Spleen (tissue), 11 donors: ENCODE results near the gene PTBP3. TPM values are rescaled to one million over a fixed set of nuclear protein-coding genes. Genes with fewer than 3 reads are reported as not detected.

Experiments used
- DNase-seq: peaks from one replicate; pipeline ENCODE4 v3.0.0-alpha.2; 2020
- H3K27ac ChIP-seq, 8 donors: fragments of 200-600 bp; sonication (generic) in 7 of 8; 1 replicate in 4 of 8; 2 replicates in 4 of 8; pipeline versions ENCODE4 v1.5.0 to v1.8.0; 2016 to 2021; ENCODE audit warnings: inconsistent platforms in 4 of 8, mild to moderate bottlenecking in 4 of 8, moderate library complexity in 1 of 8
- H3K27me3 ChIP-seq, 7 donors: fragments of 200-600 bp; sonication (generic) in 6 of 7; replicated peaks in 1 of 7; 1 replicate in 4 of 7; 2 replicates in 3 of 7; pipeline versions ENCODE4 v1.5.0 to v1.8.0; 2016 to 2021; ENCODE audit warnings: inconsistent platforms in 3 of 7, mild to moderate bottlenecking in 1 of 7
- H3K36me3 ChIP-seq, 6 donors: fragments of 200-600 bp; sonication (generic) in 5 of 6; 1 replicate in 4 of 6; 2 replicates in 2 of 6; pipeline versions ENCODE4 v1.5.0 to v1.8.0; 2016 to 2021; ENCODE audit warnings: inconsistent platforms in 2 of 6
- H3K4me1 ChIP-seq, 6 donors: fragments of 200-600 bp; sonication (generic) in 5 of 6; 1 replicate in 3 of 6; 2 replicates in 3 of 6; pipeline versions ENCODE4 v1.5.0 to v1.8.0; 2016 to 2021; ENCODE audit warnings: inconsistent platforms in 3 of 6
- H3K4me3 ChIP-seq, 8 donors: fragments of 200-600 bp; sonication (generic) in 7 of 8; 1 replicate in 4 of 8; 2 replicates in 4 of 8; pipeline versions ENCODE4 v1.5.0 to v1.8.0; 2016 to 2021; ENCODE audit warnings: inconsistent platforms in 4 of 8, mild to moderate bottlenecking in 4 of 8, moderate library complexity in 2 of 8
- H3K9me3 ChIP-seq, 8 donors: fragments of 200-600 bp; sonication (generic) in 7 of 8; 1 replicate in 4 of 8; 2 replicates in 4 of 8; pipeline versions ENCODE4 v1.5.0 to v1.8.0; 2016 to 2021; ENCODE audit warnings: inconsistent platforms in 4 of 8
- CTCF ChIP-seq, 11 experiments: fragments of 200-600 bp in 7 of 11; fragments of 450-650 bp in 4 of 11; sonication (generic) in 4 of 11; IDR thresholded peaks in 8 of 11; conservative IDR thresholded peaks in 3 of 11; 1 replicate in 7 of 11; 2 replicates in 4 of 11; pipeline versions ENCODE4 v1.4.0 to v1.8.0; 2016 to 2021; ENCODE audit warnings: antibody characterized with exemption in 11 of 11, inconsistent platforms in 4 of 11, mild to moderate bottlenecking in 1 of 11
- POLR2A ChIP-seq, 3 donors: fragments of 450-650 bp; IDR thresholded peaks; one replicate each; pipeline ENCODE4 v1.5.1; 2017; ENCODE audit warnings: antibody characterized with exemption in 3 of 3, mild to moderate bottlenecking in 1 of 3
- POLR2AphosphoS5 ChIP-seq, 3 donors: sonication (generic); formaldehyde crosslinking; IDR thresholded peaks; one replicate each; pipeline ENCODE4 v1.5.1; 2017; ENCODE audit warnings: antibody characterized with exemption in 3 of 3
- WGBS, 5 donors: extraction: QIAGEN DNeasy Blood & Tissue Kit in 3 of 5; methylation state at CpG; one replicate each; pipeline versions ENCODE4 v1.1.5 to v1.1.7; 2013 to 2018; 5-methylcytosine and 5-hydroxymethylcytosine counted together
- intact Hi-C: fragments of 100-400 bp; cut with DNase I; formaldehyde crosslinking; loops from one replicate; pipeline ENCODE4 v1.15.0; 2023; ENCODE audit warnings: low total_unique reads
- polyA plus RNA-seq, 3 donors: library from polyadenylated mRNA; stranded (reverse); fragments of 200-250 nt; gene quantifications; one replicate each; pipeline ENCODE4 v1.2.1, GENCODE V29; 2013
- total RNA-seq, 7 donors: library from RNA; depleted of rRNA in 3 of 7; stranded (reverse); fragments of >200 nt in 3 of 7; fragmentation: NEBNext Ultra II Directional in 4 of 7; extraction: Animal tissue kit (Norgen Biotek cat#: 25700) in 4 of 7; gene quantifications; one replicate each; pipeline versions ENCODE4 v1.1.0 to v1.2.1, GENCODE V29; 2016 to 2021
- donor health status: healthy with polysubstance abuse.
- donor health status: DM: no; HTN: no; CAD: no; lungs with moderate emphysema.
- donor health status: DM: no; HTN: no; CAD: no.
- donor health status: Bipolar disorder and iron deficiency.
- donor health status: healthy.
- donor health status: DM: no; HTN: no; CAD: no.
- donor health status: DM: yes; HTN: yes; CAD: no.

PTBP3 gene
- total and polyA plus RNA-seq, 10 donors = 10.6 to 107 (median 85.6) TPM

- Histone ChIP-seq H3K9me3 (no peaks in the 10 kb centered on the region), H3K36me3 (no peaks in the 10 kb centered on the region), H3K4me1 (peaks cover 4 to 66% (median 32%) of the 10 kb centered on the region in 6 donors), H3K4me3 (peak within 1 kb of the TSS; percentile 54 to 88 (median 66)), H3K27me3 (no peaks in the 10 kb centered on the region), H3K27ac (peak within 1 kb of the TSS in 7 of 8 donors; percentile 36 to 92 (median 71))
- no peak for TF ChIP-seq POLR2A (IDR thresholded peaks at IDR 0.05)
- TF ChIP-seq POLR2AphosphoS5 (IDR thresholded peaks at IDR 0.05) = peak in 2 of 3 donors; percentile 14 to 16
- no peak for TF ChIP-seq CTCF (IDR thresholded peaks at IDR 0.05 in 8 of 11, conservative IDR thresholded peaks at IDR 0.05 in 3 of 11)
- 4 to 32% (median 8%) methylated on average over 16 to 88 of the region's 88 CpGs for WGBS, 5 donors
- DNase-seq = peak; percentile 90
- intact Hi-C loops = no loop called here
Observed at GRCh38 chr9:112174965-112175795, 158.2 kb downstream of the PTBP3 start, which contains the start of gene SUSD1. TSS of gene SUSD1 (minus strand) at chr9:112175297. CDS start at chr9:112175235, 62 bp downstream.

- H3K27ac ChIP-seq = peak overlapping the region in 7 of 8 donors; percentile 36 to 92 (median 71)
- no peaks in the 10 kb centered on the region for H3K9me3 ChIP-seq
- no peaks in the 10 kb centered on the region for H3K27me3 ChIP-seq
- TF ChIP-seq POLR2A (IDR thresholded peaks at IDR 0.05) (no peak), POLR2AphosphoS5 (IDR thresholded peaks at IDR 0.05) (peak; percentile 9 to 69 (median 40))
- H3K4me3 ChIP-seq = peak overlapping the region; percentile 54 to 88 (median 66)
- WGBS, 5 donors = 3 to 10% (median 3%) methylated on average over 13 to 42 of the region's 42 CpGs
- peaks cover 0 to 58% (median 27%) of the 10 kb centered on the region in 6 donors for H3K4me1 ChIP-seq
- intact Hi-C loops = no loop called here
- no peaks in the 10 kb centered on the region for H3K36me3 ChIP-seq
- DNase-seq = peak; percentile 95
Observed at GRCh38 chr9:112174222-112174964, 159.0 kb downstream of the PTBP3 start.

GRCh38 chr9:112173489-112174221 lies 159.8 kb downstream of the PTBP3 start:
- H3K9me3 ChIP-seq = no peaks in the 10 kb centered on the region
- intact Hi-C loops = no loop called here
- 90 to 95% (median 91%) methylated on average over 18 of the region's 18 CpGs for WGBS, 5 donors
- DNase-seq = no peak
- H3K4me1 ChIP-seq = peaks cover 0 to 61% (median 26%) of the 10 kb centered on the region in 6 donors
- no peaks in the 10 kb centered on the region for H3K36me3 ChIP-seq
- TF ChIP-seq POLR2A (IDR thresholded peaks at IDR 0.05) (no peak), CTCF (IDR thresholded peaks at IDR 0.05 in 8 of 11, conservative IDR thresholded peaks at IDR 0.05 in 3 of 11) (no peak), POLR2AphosphoS5 (IDR thresholded peaks at IDR 0.05) (no peak)
- H3K27me3 ChIP-seq = no peaks in the 10 kb centered on the region
- H3K4me3 ChIP-seq = peak overlapping the region in 5 of 8 donors; percentile 62 to 88 (median 69)
- peak overlapping the region in 4 of 8 donors; percentile 71 to 92 (median 87) for H3K27ac ChIP-seq

- intact Hi-C loops = no loop called here
- H3K4me3 ChIP-seq = no peak overlapping the region
- no peaks in the 10 kb centered on the region for H3K9me3 ChIP-seq
- TF ChIP-seq POLR2A (IDR thresholded peaks at IDR 0.05) = no peak
- no peak for TF ChIP-seq POLR2AphosphoS5 (IDR thresholded peaks at IDR 0.05)
- TF ChIP-seq CTCF (IDR thresholded peaks at IDR 0.05 in 8 of 11, conservative IDR thresholded peaks at IDR 0.05 in 3 of 11) = no peak
- WGBS, 5 donors = 67 to 93% (median 82%) methylated on average over 5 of the region's 5 CpGs
- no peaks in the 10 kb centered on the region for H3K36me3 ChIP-seq
- no peak for DNase-seq
- no peaks in the 10 kb centered on the region for H3K27me3 ChIP-seq
- H3K27ac ChIP-seq = no peak overlapping the region
- peaks cover 0 to 51% (median 25%) of the 10 kb centered on the region in 6 donors for H3K4me1 ChIP-seq
Observed at GRCh38 chr9:112170968-112171367, 162.5 kb downstream of the PTBP3 start.
